ENCODE data around the gene DNAJB1. TPM values are rescaled to one million over a fixed set of nuclear protein-coding genes. Genes with fewer than 3 reads are reported as not detected.
A peak's percentile ranks its signal among the peaks of the same experiment; 100 is the strongest.

DNAJB1 gene
- total and polyA plus RNA-seq, 2 of the 13 experiments (the other 11 are each of a cell fraction or from before 2014, with no cell fraction given) = 87.5 to 97.3 TPM

DNA sequence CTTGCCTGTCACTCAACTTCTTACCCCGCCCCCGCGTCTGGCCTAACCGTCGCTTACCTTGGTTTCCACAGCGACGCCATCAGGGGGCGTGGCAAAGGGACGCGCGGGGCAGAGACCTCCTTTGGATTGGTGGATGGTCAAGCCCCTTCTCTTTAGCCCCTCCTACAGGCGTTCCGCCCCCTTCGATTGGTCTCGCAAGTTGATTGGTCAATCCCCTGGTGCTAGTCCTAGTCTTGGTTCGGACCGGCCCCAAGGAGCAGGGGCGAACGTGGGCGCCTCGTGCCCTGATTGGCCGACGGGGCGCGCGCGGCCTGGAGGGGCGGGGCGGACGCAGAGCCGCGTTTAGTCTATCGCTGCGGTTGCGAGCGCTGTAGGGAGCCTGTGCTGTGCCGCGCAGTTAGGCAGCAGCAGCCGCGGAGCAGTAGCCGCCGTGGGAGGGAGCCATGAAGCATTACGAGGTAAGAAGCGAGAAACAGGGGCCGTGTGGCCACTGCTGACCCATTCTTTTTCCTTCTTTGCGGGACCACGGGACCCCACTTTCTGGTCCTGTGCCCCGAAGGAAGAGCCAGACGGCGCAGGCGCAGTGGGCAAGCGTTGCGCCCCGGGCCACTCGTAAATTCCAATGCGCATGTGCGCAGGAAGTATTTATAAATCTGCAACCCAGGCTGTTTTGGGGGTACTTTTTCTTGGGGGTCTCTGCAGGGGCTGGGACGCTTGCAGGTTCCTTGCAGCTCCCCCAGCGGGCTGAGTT is 11.2 kb upstream of the DNAJB1 start, which contains the start of gene TECR (continued):
- TF ChIP-seq, protein P1, sequence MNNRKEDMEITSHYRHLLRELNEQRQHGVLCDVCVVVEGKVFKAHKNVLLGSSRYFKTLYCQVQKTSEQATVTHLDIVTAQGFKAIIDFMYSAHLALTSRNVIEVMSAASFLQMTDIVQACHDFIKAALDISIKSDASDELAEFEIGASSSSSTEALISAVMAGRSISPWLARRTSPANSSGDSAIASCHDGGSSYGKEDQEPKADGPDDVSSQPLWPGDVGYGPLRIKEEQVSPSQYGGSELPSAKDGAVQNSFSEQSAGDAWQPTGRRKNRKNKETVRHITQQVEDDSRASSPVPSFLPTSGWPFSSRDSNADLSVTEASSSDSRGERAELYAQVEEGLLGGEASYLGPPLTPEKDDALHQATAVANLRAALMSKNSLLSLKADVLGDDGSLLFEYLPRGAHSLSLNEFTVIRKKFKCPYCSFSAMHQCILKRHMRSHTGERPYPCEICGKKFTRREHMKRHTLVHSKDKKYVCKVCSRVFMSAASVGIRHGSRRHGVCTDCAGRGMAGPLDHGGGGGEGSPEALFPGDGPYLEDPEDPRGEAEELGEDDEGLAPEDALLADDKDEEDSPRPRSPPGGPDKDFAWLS (CRISPR knock-in tag; IDR thresholded peaks at IDR 0.05; ENCODE audit: borderline replicate concordance) = no peak
- TF ChIP-seq TCF12 (IDR thresholded peaks at IDR 0.05) (no peak), TCF12 (CRISPR knock-in tag; IDR thresholded peaks at IDR 0.05) (no peak), NRL (CRISPR knock-in tag; IDR thresholded peaks at IDR 0.05; ENCODE audit: borderline replicate concordance) (no peak), SAP130 (CRISPR knock-in tag; IDR thresholded peaks at IDR 0.05; ENCODE audit: low read depth) (peak; percentile 88), ZNF317 (CRISPR knock-in tag; IDR thresholded peaks at IDR 0.05) (no peak; the same call in 1 of the 2 replicates), CERS6 (CRISPR knock-in tag; IDR thresholded peaks at IDR 0.05) (no peak), ZNF33A (CRISPR knock-in tag; IDR thresholded peaks at IDR 0.05; ENCODE audit: borderline replicate concordance) (no peak), DNMT1 (CRISPR knock-in tag; IDR thresholded peaks at IDR 0.05) (no peak), RBFOX2 (IDR thresholded peaks at IDR 0.05; ENCODE audit: low read depth, low read length) (peak; percentile 97), YEATS2 (CRISPR knock-in tag; IDR thresholded peaks at IDR 0.05; ENCODE audit: borderline replicate concordance) (peak; percentile 66; the same call in 1 of the 2 replicates), ZNF235 (CRISPR knock-in tag; IDR thresholded peaks at IDR 0.05; ENCODE audit: borderline replicate concordance) (peak; percentile 62; the same call in 1 of the 2 replicates), REL (CRISPR knock-in tag; conservative IDR thresholded peaks at IDR 0.05) (0 out of 2 replicates have a peak, but pooled peaks have one; percentile 49), ATF6 (CRISPR knock-in tag; conservative IDR thresholded peaks at IDR 0.05) (no peak), HMG20A (CRISPR knock-in tag; IDR thresholded peaks at IDR 0.05; ENCODE audit: borderline replicate concordance) (no peak), MTF2 (CRISPR knock-in tag; IDR thresholded peaks at IDR 0.05; ENCODE audit: borderline replicate concordance) (no peak; the same call in 1 of the 2 replicates), ZFYVE20 (CRISPR knock-in tag; IDR thresholded peaks at IDR 0.05; ENCODE audit: borderline replicate concordance, low read depth) (no peak), GABPA (IDR thresholded peaks at IDR 0.05; ENCODE audit: low read depth, low read length) (no peak), GABPA (CRISPR knock-in tag; IDR thresholded peaks at IDR 0.05; ENCODE audit: low read depth) (peak; percentile 7; the same call in 1 of the 2 replicates)
- TF ChIP-seq, protein P2, sequence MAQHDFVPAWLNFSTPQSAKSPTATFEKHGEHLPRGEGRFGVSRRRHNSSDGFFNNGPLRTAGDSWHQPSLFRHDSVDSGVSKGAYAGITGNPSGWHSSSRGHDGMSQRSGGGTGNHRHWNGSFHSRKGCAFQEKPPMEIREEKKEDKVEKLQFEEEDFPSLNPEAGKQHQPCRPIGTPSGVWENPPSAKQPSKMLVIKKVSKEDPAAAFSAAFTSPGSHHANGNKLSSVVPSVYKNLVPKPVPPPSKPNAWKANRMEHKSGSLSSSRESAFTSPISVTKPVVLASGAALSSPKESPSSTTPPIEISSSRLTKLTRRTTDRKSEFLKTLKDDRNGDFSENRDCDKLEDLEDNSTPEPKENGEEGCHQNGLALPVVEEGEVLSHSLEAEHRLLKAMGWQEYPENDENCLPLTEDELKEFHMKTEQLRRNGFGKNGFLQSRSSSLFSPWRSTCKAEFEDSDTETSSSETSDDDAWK (CRISPR knock-in tag; IDR thresholded peaks at IDR 0.05) = no peak
- TF ChIP-seq, protein P3, sequence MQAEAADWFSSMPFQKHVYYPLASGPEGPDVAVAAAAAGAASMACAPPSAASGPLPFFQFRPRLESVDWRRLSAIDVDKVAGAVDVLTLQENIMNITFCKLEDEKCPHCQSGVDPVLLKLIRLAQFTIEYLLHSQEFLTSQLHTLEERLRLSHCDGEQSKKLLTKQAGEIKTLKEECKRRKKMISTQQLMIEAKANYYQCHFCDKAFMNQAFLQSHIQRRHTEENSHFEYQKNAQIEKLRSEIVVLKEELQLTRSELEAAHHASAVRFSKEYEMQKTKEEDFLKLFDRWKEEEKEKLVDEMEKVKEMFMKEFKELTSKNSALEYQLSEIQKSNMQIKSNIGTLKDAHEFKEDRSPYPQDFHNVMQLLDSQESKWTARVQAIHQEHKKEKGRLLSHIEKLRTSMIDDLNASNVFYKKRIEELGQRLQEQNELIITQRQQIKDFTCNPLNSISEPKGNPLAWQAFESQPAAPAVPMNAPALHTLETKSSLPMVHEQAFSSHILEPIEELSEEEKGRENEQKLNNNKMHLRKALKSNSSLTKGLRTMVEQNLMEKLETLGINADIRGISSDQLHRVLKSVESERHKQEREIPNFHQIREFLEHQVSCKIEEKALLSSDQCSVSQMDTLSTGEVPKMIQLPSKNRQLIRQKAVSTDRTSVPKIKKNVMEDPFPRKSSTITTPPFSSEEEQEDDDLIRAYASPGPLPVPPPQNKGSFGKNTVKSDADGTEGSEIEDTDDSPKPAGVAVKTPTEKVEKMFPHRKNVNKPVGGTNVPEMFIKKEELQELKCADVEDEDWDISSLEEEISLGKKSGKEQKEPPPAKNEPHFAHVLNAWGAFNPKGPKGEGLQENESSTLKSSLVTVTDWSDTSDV (CRISPR knock-in tag; IDR thresholded peaks at IDR 0.05) = peak; percentile 45; the same call in 1 of the 2 replicates
